GM21528 (cell line): ENCODE data around the gene OR51D1.

Source experiments
- ATAC-seq: cut with Tn5 transposase; IDR thresholded peaks from one replicate; pipeline ENCODE4 v1.9.1; 2021; ENCODE audit warnings: mild to moderate bottlenecking, moderate library complexity; ENCODE audit not compliant: unreplicated experiment, low FRiP score

OR51D1 gene

DNA sequence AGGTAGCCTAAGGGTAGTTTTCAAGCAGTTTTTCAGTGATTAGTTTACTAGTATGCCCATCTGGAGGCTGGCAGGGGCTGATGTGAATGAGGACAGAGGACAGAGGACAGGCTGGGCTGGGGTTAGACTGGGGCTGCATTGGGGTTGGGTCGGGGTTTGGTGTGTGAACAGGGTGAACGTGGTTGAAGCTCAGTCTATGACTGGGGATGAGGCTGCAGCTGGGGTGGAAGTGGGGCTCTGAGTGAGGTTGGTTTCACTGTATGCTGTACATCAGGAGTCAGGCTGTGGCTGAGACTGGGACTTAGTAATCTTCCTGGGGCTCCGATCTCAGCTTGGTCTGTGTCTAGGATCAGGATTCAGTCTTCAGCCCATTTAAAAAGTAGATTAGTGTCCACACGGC is 7.0 kb downstream of the OR51D1 start:
- no peak for ATAC-seq

DNA sequence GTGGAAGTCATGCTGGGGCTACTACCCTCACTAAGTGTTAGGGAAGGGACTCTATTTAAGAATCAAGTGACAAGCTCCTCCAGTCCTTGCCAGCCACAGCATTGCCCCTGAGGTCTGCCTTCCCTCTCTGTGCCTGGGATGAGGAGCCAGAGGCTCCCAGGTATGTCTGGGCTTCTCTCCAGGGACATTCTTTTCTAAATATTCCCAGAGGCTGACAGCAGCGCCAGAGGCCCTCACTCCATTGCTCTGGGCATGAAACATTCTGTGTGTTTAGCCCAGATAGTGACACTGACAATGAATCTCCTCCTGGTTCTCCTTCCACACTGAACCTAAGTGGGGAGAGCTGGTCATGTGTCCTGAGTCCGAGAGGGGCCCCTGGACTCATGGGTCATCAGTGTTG is 8.7 kb downstream of the OR51D1 start:
- no peak for ATAC-seq

DNA sequence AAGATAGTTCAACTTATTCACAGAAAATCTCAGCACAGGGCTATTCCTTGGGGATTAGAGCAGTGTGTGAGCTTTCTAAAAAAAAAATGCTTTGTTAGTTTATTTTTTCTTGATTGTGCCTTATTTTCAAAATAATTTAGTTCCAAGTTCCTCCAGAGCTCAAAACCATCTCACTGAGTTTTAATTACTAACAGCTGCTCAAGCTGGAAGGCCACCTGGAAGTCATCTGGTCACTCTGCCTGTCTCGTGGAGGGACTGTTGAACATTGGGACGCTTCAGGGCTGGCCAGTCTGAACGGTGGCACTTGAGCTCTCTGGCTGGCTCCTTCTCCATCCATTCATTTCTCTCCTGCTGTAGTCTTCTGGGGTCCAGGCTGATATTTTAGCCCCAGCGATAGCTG is 10.5 kb downstream of the OR51D1 start:
- no peak for ATAC-seq

DNA sequence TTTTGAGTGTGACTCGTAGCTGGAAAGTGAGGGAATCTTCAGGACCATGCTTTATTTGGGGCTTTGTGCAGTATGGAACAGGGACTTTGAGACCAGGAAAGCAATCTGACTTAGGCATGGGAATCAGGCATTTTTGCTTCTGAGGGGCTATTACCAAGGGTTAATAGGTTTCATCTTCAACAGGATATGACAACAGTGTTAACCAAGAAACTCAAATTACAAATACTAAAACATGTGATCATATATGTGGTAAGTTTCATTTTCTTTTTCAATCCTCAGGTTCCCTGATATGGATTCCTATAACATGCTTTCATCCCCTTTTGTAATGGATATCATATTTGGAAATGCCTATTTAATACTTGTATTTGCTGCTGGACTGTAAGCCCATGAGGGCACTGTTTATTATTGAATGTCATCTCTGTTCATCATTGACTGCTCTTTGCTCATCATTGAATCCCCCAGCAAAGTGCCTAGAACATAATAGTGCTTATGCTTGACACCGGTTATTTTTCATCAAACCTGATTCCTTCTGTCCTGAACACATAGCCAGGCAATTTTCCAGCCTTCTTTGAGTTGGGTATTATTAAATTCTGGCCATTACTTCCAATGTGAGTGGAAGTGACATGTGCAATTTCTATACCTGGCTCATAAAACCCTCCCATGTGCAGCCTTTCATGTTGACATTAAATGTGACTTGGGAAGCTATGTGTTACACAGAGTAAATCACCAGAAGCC is 17.5 kb downstream of the OR51D1 start:
- ATAC-seq = no peak

DNA sequence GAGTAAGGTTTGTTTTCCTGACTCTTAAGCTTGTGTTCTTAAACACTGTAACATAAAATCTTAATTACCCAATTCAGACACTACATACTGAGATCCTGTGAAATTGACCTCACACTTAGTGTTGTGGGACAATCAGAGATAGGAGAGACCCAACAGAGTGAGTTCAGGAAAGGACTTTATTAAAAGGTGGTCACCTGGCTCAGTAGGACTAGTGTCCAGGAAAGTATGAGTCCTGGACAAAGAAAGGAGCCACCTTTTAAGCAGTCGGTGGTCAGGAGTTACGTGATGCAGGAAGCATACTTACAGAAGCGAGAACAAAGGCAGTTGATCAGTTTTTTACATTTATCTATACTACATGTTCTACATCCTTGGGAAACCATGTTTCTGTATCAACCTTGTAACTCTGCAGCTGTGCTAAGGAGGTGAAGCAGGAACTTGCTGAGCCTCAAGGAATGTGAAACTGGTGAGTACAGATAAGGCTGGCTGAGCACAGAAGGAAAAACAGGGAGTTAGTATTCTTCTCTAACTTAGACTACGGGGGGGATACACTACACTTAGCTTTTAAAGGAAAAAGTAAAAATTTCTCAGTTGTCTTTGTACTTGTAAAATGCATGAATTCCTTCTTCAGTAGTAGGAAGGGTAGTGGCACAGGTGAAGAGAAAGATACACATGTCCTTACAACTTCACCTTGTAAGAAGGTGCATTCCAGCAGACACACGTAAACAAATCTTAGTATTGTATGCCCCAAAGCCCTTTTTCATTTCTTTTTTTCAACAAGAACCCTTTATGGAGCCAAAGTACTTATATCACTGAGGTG is 21.6 kb downstream of the OR51D1 start:
- no peak for ATAC-seq

DNA sequence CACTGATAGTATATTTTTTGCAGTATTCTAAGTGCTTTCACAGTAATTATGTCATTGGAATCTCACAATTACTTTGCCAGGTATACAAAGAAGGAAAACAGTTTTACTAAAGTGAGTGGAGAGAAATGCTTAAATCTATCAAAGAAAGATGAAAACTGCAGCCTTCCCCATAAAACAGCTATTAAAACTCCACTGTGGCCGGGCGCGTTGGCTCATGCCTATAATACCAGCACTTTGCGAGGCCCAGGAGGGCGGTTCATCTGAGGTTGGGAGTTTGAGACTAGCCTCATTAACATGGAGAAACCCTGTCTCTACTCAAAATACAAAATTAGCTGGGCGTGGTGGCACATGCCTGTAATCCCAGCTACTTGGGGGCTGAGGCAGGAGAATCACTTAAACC is 25.6 kb downstream of the OR51D1 start:
- no peak for ATAC-seq

DNA sequence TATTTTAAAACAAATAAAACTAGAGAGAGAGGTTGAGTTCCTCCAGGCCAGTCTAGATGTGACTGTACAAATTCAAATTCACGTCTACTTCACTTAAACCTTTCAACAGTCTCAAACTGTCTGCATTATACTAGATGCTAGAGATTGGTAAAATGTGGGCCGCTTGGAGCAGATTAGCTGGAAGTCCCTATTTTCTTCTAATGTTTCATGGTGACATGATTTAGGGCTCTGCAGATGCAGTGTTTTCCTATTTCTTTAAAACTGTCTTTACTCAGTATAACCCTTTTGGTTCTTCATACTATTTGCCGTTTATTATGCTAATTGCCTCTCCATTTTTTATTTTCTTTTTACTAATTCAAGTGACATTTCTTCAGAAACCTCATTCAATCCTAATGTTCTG is 26.9 kb downstream of the OR51D1 start:
- ATAC-seq = no peak

DNA sequence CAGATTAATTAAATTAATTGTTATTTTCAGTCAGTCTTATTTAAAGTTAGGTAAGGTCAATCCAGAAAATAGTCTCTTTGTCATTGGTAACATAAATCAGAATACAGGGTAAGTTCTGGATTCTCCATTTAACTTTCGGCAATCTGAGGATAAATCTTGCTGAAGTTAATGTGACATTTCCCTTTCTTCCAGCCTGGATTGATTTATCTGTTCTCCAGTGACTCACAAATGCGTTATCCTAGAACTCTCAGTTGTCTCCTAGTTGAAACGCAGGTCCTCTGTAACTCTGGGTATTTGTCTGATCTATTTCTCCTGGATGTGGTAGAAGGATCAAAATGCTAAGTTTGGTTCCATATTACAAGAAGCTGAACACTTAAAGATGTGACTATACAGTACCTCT is 27.5 kb downstream of the OR51D1 start:
- no peak for ATAC-seq

DNA sequence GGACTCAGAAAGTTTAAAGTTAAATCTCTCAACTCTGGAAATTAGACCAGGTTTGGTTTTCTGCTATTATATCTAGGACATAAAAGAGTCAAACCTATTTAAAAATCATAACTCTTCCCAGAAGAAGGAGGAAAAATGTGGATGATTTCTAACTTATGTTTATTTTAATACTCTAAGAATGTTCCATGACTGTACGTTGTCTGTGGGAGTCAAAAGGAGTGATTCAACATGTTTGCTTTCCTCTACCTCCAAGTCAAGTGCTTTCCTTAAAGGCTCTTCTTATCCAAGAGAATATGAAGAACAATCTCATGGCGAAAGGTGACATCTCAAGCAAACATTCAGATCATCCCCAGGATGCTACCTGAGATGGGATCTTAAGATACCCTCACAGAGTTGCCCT is 28.1 kb downstream of the OR51D1 start:
- no peak for ATAC-seq

DNA sequence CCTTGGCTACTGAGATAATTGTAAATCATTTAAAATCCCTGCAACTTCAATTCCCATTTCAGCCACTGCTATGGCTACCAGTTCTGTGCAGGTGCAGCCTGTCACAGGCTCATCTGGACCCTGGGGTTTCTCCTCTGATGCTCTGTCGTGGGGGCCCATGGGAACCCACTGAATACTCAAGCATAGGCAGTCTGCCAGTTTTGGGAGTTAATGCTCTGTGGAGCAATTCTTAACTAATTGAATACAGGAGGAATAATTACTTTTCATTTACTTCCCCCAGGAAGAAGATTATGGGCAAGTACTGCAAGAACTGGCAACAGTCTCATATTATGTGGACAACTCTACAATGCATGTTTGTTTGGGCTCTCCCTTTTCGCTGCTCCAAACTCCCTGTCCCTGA is 34.5 kb downstream of the OR51D1 start:
- no peak for ATAC-seq

DNA sequence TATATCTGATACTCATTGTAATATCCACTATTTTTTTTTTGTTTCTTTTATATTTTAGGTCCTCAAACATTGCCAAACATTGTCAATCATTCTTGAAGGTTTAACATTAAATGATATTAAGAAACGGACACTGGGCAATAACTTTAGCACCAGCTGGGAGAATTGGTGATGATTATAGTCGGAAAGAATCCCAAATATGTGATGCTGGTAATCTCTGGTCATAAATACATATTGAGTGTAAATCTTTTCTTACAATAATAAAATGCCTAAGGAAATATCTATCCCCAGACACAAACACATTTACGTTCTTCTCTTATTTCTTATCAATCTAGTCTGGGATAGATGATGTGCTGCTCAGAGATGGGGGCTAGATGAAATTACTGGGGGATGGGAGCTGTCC is 35.2 kb downstream of the OR51D1 start:
- no peak for ATAC-seq

DNA sequence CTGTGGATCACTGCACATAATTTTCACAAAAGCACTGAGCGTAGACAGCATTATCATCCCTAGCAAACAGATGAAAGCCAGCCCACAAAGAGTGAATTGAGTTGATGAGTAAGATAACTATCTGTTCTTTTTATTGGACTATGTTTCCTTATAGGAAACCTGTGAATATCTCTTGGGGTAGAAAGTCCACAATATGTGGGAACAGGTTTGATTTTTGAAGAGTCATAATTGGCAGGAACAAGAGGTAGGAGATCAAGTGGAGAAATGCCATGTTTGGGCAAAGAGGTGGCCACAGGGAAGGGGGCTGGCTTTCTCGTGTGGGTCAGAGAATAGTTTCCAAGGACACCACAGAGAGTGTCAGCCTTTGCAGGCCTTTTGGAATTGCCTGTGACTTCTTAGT is 36.5 kb downstream of the OR51D1 start:
- no peak for ATAC-seq

DNA sequence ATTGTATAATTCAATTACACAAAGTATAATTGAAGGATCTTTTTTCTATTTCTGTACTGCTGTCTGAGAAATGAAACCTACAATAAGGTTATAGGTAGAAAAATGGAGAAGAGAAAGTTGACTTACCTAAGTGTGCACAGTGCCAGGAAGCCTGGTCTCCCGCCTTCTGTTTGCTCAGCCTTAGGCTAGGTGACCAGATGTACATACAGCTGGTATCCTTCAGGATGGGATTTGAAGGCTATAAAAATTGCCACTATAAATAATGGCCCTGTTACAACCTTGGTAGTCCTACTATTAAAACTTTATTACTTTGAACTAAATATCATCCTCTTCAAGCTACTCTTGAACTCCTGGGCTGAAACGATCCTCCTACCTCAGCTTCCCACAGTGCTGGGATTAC is 40.7 kb downstream of the OR51D1 start:
- ATAC-seq = no peak

DNA sequence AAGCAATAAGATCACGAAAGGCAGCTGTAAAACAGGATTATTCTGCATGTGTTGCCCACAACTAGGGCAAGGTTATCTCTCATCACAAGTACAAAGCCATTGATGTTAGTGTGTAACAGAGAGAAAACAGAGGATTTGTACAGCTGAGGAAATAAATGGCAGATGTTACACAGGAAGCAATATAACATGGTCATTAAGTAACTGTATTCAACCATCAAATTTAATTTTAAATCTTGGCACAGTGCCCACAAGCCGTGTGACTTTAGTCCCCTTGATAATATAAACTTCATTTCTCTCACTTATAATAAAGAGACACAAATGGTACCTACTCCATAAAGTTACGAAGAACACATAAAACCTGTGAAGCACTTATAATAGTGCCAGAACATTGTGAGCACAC is 43.1 kb downstream of the OR51D1 start:
- ATAC-seq = no peak

DNA sequence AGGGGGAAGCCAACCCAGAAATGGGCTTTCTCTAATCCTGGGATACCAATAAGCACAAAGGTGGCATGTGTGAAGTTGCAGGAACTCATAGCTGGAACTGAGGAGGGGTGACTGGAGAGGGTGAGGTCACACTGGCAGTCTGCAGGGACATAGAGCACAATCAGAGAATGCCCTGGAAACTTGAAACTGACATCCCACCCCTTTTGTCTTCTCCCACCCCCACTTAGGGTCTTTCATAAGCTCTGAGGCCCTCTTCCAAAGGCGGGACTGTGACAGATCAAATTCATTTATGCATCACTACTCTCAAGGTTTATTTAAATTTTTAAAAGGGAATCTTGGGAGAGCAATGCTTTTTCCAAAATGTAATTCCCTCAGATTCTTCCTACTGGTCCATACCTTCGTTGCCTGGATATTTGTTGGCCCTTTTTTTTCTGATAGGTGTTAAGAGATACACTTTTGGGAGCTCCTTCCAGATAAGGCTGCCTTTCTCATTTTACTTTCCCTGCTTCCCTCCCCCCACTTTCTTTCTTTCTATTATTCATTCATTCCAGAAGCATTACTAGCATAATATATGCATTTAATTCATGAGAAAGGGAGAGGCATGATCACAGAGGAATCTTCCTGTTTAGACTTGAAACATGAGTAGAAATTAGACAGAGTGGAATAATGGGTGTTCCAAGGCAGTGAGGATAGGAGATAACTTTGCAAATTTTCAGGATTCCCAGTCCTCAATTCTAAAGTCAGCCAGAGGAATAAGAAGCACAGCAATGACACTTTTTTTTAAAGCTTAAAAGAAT is 45.5 kb downstream of the OR51D1 start:
- no peak for ATAC-seq

DNA sequence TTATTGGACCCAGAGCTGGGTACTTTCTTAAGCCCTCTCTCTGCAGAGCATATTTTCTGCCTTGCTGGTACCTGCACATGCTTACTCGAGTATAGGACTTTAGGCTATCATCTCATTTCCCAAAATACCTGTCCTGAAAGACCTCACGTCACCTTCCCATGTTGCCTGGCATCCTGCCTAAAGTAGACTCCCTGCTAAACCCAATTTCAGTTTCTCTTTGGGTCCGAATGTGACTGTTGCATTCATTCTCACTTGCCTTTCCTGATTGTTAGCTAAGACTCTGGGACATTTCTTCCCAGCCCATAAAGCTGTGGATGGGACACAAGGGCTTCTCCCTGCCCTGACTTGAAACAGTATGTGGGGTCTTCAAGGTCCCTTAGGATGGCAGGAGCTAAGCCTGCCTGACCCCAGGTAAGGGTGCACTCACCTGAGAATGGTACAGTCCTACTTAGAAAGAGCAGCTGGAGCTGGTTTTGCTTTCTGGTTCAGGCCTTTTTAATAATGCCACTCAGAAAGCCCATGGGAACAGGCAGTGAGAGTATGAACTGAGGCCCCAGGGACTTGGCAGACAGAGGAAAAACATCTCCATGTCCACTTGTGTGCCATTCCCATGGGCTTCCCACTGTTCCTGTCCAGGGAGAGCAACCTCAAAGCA is 47.5 kb downstream of the OR51D1 start:
- no peak for ATAC-seq
